Measurements from ENCODE around the gene FBXO9.

FBXO9 gene

DNA sequence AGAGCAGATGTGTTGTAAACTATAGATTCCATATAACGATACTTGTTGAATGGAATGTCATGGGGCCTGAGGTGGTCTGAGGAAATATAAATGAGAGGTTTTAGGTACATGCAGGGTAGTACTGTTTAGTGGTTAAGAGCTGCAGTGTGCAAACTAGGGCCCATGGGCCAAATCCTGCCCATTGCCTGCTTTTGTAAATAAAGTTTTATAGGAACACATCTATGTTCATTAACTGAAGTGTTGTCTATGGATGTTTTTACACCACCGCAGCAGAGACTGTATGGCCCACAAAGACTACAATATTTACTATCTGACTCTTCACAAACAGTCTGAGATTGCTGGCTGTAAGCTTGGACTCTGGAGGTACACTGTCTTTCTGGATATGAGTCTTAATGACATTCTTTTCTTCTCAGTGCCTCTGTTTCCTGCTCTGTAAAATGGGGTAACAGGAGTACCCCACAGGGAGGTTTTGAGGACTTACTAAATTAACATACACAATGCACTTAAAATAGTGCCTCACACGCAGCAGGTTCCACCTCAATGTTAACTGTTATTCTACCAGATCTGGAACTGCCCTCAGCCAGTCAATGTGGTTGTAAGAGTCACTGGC, 70.9 kb downstream of the FBXO9 start:
- no peak for DNase-seq (ENCODE audit: low spot score)

- no peak for DNase-seq (ENCODE audit: low spot score)
These were observed 74.7 kb downstream of the FBXO9 start for GRCh38 chr6:53139841-53140413.

- DNase-seq (ENCODE audit: low spot score): no peak
These were observed 77.6 kb downstream of the FBXO9 start for GRCh38 chr6:53142810-53143209.

DNA sequence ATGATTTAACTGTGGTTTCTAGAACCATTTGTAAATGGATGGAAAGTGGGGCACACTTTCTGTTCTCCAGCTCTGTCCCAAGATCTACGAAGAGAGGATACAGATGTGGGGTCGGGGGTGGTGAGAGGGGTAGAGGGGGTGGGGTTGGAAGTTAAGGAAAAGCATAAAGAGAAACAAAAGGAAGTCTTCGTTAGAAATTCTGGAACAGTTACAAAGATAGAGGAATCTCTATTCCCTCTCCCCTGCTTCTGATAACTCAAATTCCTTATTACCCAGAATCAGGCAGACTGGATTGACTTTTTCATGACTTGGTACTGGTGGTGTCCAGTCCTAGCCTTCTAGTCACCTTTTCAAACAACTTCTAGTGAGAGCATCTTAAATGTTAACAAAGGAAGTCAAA, 78.5 kb downstream of the FBXO9 start:
- DNase-seq (ENCODE audit: low spot score): no peak

GRCh38 chr6:53144802-53145201, 79.6 kb downstream of the FBXO9 start:
- DNase-seq (ENCODE audit: low spot score): no peak

GRCh38 chr6:53148684-53149083, 83.5 kb downstream of the FBXO9 start, which contains the start of gene GCM1:
Gene GCM1 (minus strand): TSS chr6:53148841. CDS start chr6:53145632, 3,209 bp downstream.
- DNase-seq (ENCODE audit: low spot score): no peak
